T1000 (cell line): Measurements from ENCODE around the gene NTRK2.
"Not testable (repeated sequence)": the region's sequence is repeated elsewhere in the genome, so short reads cannot be mapped to it uniquely, and the experiment has no call there.

Experiments
- DNase-seq: peaks from one replicate; lab custom pipeline; 2025; ENCODE audit warnings: mixed read lengths; lab: John Stamatoyannopoulos, UW

Gene NTRK2

DNA sequence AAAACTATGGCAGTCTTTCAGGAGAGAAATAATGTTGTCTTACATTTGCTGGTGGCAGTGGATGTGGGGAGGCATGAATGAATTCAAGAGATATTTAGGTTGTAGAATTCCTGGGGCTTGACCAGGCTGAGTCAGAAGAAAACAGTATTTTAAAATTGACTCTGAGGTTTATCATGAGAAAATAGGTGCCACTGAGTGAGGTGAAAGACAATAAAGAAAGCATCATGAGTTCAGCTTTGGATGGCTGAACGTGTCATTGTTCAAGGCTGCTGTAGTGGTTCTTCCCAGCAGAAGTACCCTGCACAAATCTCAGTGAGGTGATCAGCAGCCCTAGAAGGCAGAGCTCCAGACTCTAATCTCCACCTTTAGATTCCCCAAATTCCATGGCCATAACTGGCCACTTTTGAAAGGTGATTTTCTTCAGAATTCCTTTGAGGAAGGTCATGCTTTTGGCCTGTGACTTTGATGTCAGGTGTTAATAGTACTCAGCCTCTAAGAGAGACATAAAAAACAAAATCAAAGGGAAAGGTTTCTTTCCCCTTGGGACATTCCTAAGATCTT is 395.4 kb downstream of the NTRK2 start:
- no peak for DNase-seq

DNA sequence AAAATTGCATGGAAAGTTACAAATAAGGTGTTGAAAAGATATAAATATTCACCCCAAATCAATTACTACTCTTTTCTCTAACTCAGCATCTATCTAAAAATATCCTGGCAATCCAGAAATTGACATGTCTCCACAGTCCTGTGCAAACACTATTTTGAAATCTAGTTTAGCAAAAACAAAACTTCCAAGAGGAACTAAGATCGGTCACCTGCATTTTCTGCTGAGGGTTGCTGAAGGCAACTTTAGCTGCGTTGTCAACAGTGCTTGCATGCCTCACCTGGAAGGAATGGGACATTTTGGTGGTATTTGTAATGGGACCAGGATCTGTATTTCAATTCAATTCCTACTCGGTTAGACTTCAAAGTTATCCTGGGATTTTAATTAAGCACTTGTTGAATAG is 398.3 kb downstream of the NTRK2 start:
- DNase-seq = no peak

DNA sequence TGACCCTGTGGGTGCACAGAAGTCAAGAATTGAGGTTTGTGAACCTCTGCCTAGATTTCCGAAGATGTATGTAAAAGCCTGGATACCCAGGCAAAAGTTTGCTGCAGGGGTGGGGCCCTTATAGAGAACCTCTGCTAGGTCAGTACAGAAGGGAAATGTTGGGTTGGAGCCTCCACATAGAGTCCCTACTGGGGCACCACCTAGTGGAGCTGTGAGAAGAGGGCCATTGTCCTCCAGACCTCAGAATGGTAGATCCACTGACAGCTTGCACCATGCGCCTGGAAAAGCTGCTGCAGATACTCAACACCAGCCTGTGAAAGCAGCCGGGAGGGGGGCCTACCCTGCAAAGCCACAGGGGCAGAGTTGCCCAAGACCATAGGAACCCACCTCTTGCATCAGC is 399.9 kb downstream of the NTRK2 start:
- DNase-seq = not testable (repeated sequence)
